Measurements from ENCODE around the gene HSPA6. TPM values are rescaled to one million over a fixed set of nuclear protein-coding genes. Genes with fewer than 3 reads are reported as not detected.
A peak's percentile ranks its signal among the peaks of the same experiment; 100 is the strongest.
"Not testable (repeated sequence)": the region's sequence is repeated elsewhere in the genome, so short reads cannot be mapped to it uniquely, and the experiment has no call there.

Gene HSPA6
- total RNA-seq, 1 donor: 0.45 TPM

GRCh38 chr1:161524742-161525291 lies 477 bp downstream of the HSPA6 start:
- H3K4me3 ChIP-seq (ENCODE audit: low read depth, low read length): peak overlapping the region; percentile 50
- not testable (repeated sequence) for DNase-seq (ENCODE audit: low read depth)

DNA sequence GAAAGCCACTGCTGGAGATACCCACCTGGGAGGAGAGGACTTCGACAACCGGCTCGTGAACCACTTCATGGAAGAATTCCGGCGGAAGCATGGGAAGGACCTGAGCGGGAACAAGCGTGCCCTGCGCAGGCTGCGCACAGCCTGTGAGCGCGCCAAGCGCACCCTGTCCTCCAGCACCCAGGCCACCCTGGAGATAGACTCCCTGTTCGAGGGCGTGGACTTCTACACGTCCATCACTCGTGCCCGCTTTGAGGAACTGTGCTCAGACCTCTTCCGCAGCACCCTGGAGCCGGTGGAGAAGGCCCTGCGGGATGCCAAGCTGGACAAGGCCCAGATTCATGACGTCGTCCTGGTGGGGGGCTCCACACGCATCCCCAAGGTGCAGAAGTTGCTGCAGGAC lies 981 bp downstream of the HSPA6 start:
- not testable (repeated sequence) for DNase-seq (ENCODE audit: low read depth); H3K4me3 ChIP-seq (ENCODE audit: low read depth, low read length)

DNA sequence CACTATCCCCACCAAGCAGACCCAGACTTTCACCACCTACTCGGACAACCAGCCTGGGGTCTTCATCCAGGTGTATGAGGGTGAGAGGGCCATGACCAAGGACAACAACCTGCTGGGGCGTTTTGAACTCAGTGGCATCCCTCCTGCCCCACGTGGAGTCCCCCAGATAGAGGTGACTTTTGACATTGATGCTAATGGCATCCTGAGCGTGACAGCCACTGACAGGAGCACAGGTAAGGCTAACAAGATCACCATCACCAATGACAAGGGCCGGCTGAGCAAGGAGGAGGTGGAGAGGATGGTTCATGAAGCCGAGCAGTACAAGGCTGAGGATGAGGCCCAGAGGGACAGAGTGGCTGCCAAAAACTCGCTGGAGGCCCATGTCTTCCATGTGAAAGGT lies 1.6 kb downstream of the HSPA6 start:
- not testable (repeated sequence) for DNase-seq (ENCODE audit: low read depth); H3K4me3 ChIP-seq (ENCODE audit: low read depth, low read length)

- not testable (repeated sequence) for H3K4me3 ChIP-seq (ENCODE audit: low read depth, low read length); DNase-seq (ENCODE audit: low read depth)
Observed at GRCh38 chr1:161528550-161528949, 4.2 kb downstream of the HSPA6 start.

- not testable (repeated sequence) for DNase-seq (ENCODE audit: low read depth)
- peak overlapping the region; percentile 29 for H3K4me3 ChIP-seq (ENCODE audit: low read depth, low read length)
Observed at GRCh38 chr1:161529463-161530104, 5.2 kb downstream of the HSPA6 start.

GRCh38 chr1:161530158-161530557 lies 5.8 kb downstream of the HSPA6 start:
- H3K4me3 ChIP-seq (ENCODE audit: low read depth, low read length): peak overlapping the region; percentile 69
- peak; percentile 85 for DNase-seq (ENCODE audit: low read depth)

GRCh38 chr1:161530671-161531641 lies 6.6 kb downstream of the HSPA6 start:
- peak overlapping the region; percentile 69 for H3K4me3 ChIP-seq (ENCODE audit: low read depth, low read length)
- DNase-seq (ENCODE audit: low read depth): peak; percentile 96

GRCh38 chr1:161531986-161532643 lies 7.8 kb downstream of the HSPA6 start:
- TF ChIP-seq, protein P1, sequence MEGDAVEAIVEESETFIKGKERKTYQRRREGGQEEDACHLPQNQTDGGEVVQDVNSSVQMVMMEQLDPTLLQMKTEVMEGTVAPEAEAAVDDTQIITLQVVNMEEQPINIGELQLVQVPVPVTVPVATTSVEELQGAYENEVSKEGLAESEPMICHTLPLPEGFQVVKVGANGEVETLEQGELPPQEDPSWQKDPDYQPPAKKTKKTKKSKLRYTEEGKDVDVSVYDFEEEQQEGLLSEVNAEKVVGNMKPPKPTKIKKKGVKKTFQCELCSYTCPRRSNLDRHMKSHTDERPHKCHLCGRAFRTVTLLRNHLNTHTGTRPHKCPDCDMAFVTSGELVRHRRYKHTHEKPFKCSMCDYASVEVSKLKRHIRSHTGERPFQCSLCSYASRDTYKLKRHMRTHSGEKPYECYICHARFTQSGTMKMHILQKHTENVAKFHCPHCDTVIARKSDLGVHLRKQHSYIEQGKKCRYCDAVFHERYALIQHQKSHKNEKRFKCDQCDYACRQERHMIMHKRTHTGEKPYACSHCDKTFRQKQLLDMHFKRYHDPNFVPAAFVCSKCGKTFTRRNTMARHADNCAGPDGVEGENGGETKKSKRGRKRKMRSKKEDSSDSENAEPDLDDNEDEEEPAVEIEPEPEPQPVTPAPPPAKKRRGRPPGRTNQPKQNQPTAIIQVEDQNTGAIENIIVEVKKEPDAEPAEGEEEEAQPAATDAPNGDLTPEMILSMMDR (IDR thresholded peaks at IDR 0.05; ENCODE audit: insufficient read depth, low read length): no peak
- no peak overlapping the region for H3K4me3 ChIP-seq (ENCODE audit: low read depth, low read length)
- DNase-seq (ENCODE audit: low read depth): no peak

DNA sequence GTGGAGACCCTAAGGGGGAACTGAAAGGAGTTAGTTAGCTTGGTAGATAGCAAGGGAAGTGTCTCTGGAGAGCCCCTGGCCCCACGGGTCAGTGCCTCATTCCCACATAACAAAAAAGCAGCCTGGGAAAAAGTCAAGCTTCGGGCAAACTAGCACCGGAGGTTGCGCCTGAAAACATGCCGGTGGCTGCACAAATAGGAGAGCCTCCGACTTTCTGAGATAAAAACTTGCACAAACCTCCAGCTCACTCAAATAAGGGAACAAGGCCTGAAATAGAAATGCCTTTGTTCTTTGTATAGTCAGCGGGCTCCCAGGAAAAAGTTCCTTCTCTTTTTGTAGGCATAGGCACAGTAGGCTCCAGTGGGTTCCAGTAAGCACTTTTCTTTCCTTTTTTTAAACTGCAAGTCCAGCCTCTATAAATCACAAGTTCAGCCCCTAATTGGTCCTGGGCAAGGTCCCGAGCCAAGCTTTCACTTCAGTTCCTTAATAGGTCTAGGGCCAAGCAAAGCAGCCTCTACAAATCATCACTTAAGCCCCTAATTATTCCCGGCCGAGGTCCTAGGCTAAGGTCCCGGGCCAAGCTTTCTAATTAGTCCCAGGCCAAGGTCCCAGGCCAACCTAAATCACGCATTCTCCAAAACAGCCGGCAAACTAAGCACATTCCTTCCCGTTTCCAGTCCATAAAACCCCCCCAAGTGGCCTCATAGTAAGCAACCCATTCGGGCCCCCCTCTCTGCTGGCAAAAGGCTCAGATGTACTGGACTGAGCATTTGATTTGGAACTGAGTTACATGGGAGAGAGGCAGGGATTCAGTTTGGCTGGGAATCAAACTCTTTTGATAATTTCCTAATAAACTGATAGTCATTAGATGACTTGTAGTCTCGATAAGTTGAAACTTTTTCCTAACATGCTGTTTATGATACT lies 8.6 kb downstream of the HSPA6 start:
- DNase-seq (ENCODE audit: low read depth): peak; percentile 43

DNA sequence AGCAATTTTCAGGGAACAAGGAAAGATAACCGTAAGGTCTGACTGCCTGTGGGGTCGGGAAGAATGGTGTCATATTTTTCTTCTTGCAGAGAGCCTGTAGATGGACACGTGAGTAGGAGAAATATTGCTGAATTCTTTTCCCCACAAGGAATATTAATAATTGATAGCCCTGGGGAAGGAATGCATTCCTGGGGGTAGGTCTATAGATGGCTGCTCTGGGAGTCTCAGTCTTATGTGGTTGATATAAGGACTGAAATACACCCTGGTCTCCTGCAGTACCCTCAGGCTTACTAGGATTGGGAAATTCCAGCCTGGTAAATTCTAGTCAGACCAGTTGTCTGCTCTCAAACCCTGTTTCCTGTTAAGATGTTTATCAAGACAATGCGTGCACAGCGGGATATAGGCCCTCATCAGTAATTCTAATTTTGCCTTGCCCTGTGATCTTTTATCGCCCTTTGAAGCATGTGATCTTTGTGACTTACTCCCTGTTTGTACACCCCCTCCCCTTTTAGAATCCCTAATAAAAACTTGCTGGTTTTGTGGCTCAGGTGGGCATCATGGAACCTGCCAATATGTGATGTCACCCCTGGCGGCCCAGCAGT lies 12.8 kb downstream of the HSPA6 start:
- DNase-seq (ENCODE audit: low read depth); H3K4me3 ChIP-seq (ENCODE audit: low read depth, low read length): not testable (repeated sequence)

More for the DNA sequence above, 8.6 kb downstream of the HSPA6 start:
- peak overlapping the region; percentile 6 for H3K4me3 ChIP-seq (ENCODE audit: low read depth, low read length)

DNA sequence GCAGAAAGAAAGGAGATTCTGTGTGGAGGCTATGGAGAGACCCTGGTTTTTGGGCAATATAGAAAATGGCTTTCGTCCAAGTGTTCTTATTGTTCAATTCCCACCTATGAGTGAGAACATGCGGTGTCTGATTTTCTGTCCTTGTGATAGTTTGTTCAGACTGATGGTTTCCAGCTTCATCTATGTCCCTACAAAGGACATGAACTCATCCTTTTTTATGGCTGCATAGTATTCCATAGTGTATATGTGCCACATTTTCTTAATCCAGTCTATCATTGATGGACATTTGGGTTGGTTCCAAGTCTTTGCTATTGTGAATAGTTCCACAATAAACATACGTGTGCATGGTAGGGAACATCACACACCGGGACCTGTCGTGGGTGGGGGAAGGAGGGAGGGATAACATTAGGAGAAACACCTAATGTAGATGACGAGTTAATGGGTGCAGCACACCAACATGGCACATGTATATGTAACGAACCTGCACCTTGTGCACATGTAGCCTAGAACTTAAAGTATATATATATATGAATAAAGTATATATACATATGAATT lies 14.7 kb downstream of the HSPA6 start:
- not testable (repeated sequence) for H3K4me3 ChIP-seq (ENCODE audit: low read depth, low read length); DNase-seq (ENCODE audit: low read depth)

DNA sequence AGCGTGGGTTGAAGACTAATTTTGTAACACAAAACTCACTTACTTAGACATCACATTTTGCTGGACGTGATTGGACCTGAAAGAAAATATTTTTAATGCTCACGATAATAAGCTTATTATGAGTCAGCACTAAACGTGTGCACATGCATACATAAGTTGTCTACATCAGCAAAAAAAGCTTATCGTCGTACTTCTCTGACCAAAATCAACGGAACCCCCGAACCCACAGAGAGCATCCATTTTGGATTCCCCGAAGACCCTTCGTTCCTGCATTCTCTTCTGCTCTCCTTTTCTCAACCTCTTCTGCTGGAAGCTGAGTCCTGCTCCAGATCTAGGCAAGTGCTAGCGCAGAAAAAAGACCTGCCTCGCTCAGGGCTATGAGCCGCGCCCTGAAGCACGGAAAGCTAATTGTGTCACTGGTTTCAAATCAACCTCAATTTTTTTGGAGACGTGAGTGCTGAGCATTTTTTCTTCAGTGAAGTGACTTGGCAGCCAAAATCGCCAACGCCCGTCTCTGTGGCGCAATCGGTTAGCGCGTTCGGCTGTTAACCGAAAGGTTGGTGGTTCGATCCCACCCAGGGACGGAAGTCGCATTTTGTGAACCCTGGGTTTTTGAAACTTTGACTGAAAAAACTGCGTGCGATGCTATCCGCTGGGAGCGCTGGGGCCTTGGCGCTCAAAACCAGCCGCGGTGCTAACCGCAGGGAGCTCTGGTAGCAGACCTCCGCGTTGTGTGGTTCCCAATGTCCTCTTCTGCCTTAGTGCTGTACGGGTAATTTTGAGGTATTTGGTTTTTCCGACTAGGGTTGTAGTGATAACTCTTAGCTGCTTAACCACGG lies 15.6 kb downstream of the HSPA6 start:
- H3K4me3 ChIP-seq (ENCODE audit: low read depth, low read length): peak overlapping the region; percentile 73
- DNase-seq (ENCODE audit: low read depth): peak; percentile 88

DNA sequence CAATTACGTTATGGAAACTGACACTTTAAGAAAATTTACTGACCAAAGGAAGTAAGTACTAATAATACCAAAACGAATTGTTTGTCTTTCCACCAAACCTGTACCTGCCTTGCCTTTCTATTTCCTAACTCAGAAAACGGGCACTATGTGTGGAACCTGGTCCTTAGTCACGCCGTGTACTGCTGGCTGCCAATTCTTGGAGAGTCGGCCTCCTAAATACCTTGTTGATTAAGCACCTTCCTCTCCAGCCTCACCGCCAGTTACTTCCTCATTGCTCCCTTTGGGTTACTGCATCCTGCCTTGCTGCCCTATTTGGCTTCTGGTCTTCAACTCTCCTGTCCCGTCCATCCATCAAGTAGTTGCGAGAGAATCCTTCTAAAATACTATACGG lies 16.2 kb downstream of the HSPA6 start:
- H3K4me3 ChIP-seq (ENCODE audit: low read depth, low read length); DNase-seq (ENCODE audit: low read depth): not testable (repeated sequence)

- DNase-seq (ENCODE audit: low read depth); H3K4me3 ChIP-seq (ENCODE audit: low read depth, low read length): not testable (repeated sequence)
Observed at GRCh38 chr1:161542091-161542559, 17.8 kb downstream of the HSPA6 start.

DNA sequence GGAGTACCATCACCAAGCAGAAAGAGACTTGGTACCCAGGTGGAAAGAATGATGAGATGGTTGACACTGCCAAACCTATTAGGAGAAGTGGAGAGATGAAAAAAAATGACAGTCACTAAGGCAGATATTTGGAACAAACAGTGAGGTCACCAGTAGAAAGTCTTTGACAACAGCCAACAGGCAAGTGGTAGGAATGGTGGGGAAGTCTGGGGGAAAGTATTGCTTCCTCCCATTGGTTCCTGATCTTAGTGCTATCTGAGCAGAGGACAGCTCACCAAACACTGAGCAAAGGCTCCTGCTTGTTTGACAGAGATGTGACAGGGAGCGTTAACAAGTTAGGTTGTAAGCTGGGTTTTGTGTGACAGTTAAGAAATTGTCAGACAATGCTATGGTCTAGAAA lies 18.8 kb downstream of the HSPA6 start:
- DNase-seq (ENCODE audit: low read depth); H3K4me3 ChIP-seq (ENCODE audit: low read depth, low read length): not testable (repeated sequence)
